ENCODE results near the gene TNS1.

The TNS1 gene

DNA sequence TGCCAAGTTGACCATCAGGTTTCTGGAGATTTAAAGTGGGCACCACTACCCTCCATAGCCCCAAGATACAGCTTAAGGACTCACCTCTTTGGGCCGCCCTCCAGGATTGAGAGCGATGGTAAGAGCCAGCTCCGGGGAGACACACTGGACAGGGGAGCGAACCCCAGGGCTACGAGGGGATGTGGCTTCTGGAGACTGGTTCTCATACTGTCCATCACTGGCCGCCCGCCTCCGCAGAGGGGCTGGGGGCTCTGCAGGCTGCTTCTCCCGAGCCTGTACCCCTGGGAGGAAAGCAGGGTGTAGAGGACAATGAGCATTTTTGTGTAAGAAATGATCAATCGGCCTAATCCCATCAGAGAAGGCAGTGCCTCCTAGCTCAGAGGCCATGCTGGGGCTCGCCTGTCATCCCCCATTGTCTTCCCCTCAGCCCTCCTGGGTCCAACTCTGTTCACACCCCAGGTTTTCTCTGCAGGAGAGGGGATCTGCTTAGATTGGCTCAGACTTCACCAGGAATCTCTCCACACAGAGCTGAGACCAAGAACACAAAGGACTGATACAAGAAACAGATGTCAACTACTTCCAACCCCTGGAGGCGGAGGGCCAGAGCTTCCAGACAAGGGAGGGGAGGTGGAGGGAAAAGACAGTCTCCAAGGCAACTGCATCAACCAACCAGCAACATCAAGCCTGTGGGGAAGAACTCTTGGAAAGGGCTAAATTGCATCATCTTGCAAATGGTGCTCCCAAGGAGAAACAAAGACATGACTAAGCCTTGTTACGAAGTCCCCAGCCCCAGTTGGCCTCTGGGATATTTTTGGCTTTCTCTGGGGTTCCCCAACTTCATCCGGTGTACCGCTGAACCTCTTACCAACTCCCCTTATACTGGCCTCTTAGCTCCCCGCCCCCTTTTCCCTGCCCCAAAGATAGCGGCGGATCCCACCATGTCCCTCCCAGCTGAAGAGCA, 166.6 kb downstream of the TNS1 start:
- H3K4me3 ChIP-seq (ENCODE audit: low read length): no peak overlapping the region
- TF ChIP-seq, protein P1, sequence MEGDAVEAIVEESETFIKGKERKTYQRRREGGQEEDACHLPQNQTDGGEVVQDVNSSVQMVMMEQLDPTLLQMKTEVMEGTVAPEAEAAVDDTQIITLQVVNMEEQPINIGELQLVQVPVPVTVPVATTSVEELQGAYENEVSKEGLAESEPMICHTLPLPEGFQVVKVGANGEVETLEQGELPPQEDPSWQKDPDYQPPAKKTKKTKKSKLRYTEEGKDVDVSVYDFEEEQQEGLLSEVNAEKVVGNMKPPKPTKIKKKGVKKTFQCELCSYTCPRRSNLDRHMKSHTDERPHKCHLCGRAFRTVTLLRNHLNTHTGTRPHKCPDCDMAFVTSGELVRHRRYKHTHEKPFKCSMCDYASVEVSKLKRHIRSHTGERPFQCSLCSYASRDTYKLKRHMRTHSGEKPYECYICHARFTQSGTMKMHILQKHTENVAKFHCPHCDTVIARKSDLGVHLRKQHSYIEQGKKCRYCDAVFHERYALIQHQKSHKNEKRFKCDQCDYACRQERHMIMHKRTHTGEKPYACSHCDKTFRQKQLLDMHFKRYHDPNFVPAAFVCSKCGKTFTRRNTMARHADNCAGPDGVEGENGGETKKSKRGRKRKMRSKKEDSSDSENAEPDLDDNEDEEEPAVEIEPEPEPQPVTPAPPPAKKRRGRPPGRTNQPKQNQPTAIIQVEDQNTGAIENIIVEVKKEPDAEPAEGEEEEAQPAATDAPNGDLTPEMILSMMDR (IDR thresholded peaks at IDR 0.05; ENCODE audit: insufficient read depth, low read depth, low read length, missing control alignments): no peak
- DNase-seq (ENCODE audit: low read depth): peak; percentile 17

DNA sequence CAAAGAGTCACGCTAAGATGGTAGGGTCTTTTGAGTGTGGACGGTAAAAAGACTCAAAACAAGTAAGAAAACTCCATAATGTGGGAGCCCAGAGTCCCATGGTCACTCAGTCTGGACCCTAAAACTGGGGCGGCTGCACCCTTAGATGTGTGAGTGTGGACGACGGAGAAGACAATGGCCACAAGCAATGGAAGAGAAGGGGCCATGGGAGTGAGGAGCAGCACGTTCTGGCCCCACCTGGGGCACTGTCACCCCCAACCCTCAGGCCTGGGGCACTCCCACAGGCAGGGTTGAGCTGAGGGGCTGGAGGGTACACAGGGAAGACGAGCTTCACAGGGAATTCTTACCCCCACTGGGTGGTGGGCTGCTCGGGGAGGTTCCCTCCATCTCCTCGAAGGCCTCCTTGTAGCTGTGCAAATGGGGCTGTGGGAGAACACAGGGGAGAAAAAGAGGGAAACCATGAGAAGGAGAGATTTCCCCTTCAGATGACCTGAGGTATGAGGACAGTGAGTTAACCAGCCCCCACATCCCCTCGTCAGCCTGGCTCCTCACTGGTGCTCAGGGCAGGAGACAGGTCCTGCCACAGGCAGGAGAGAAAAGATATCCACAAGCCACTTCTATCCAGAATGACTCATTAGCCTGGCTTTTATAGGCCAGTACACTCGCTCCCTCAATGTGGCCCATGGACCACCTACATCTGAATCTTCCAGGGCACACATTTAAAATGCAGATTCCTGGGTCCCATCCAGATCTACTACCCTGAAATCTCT, 167.9 kb downstream of the TNS1 start:
- TF ChIP-seq, protein P1 (IDR thresholded peaks at IDR 0.05; ENCODE audit: insufficient read depth, low read depth, low read length, missing control alignments): no peak
- no peak overlapping the region for H3K4me3 ChIP-seq (ENCODE audit: low read length)
- DNase-seq (ENCODE audit: low read depth): no peak

DNA sequence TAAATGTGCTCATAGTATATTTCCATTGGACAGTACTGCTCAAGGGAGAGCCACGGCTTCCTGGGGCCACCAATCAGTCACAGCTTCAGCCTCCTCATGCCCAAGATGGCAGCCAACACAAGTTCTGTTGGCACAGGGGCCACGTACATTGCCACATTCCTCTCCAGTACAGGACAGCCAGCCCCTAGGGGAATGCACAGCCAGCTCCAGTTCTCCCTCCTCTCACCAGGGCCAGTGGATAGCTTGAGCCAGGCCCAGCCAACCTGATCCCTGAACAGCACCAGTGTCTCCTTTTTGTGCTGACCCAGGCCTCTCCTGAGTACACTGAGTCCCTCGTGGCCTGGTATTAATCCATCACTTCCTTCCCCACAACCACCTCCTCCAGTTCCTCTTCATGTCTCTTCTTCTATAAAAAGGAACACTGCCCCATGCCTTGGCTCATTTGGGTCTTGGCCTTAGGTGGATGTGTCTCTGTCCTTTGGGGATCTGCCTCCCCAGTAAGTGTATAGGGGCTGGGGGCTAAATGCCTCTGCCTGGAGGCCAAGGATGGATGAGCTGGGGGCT, 168.7 kb downstream of the TNS1 start:
- TF ChIP-seq, protein P1 (IDR thresholded peaks at IDR 0.05; ENCODE audit: insufficient read depth, low read depth, low read length, missing control alignments): no peak
- DNase-seq (ENCODE audit: low read depth): no peak
- H3K4me3 ChIP-seq (ENCODE audit: low read length): no peak overlapping the region

GRCh38 chr2:217833439-217833838, 169.4 kb downstream of the TNS1 start:
- H3K4me3 ChIP-seq (ENCODE audit: low read length): no peak overlapping the region
- no peak for DNase-seq (ENCODE audit: low read depth)
- TF ChIP-seq, protein P1 (IDR thresholded peaks at IDR 0.05; ENCODE audit: insufficient read depth, low read depth, low read length, missing control alignments): no peak

DNA sequence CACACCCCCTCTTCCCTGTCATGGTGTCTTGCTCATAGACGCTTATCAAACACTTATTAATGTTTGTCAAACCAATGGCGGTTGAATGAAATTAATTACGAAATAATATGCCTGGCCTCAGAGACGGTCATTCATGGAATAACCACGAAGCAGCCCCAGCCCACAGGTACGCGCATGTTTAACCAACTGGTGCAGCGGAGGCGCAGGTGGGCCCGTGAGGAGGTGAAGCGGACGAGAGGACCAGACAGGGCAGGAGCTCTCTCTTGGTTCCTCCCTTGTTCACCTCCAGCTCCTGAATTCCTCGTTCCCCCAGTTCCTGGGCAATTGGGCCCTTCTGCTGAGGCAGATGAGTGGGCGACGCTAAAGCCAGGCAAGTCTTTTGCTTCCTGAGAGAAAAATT, 169.8 kb downstream of the TNS1 start:
- H3K4me3 ChIP-seq (ENCODE audit: low read length): no peak overlapping the region
- no peak for DNase-seq (ENCODE audit: low read depth)
- TF ChIP-seq, protein P1 (IDR thresholded peaks at IDR 0.05; ENCODE audit: insufficient read depth, low read depth, low read length, missing control alignments): no peak

GRCh38 chr2:217832115-217832514, 170.7 kb downstream of the TNS1 start:
- no peak for DNase-seq (ENCODE audit: low read depth)
- TF ChIP-seq, protein P1 (IDR thresholded peaks at IDR 0.05; ENCODE audit: insufficient read depth, low read depth, low read length, missing control alignments): no peak
- no peak overlapping the region for H3K4me3 ChIP-seq (ENCODE audit: low read length)

All from epithelial cell of esophagus (primary cell).